ENCODE data around the gene ATP8B4.

The ATP8B4 gene

GRCh38 chr15:49887659-49888322 is 231.2 kb downstream of the ATP8B4 start:
- no peak for DNase-seq

DNA sequence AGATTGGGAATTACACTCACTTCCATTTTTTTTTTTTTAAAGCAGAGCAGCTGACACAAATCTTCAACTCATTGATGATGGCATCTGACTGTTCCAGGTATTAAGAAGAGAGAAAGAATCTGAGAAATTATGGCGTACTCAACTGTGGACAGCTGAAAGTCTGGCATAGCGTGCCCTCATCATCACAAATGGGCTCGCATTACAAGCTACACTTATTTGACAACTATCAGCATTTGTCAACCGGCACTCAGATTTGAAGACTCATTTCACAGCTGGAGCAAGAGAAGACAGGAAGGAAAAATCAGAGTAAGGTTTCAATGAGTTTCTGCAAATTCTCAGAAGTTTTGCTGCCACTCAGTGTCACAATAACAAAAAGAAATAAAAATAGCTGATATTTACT is 235.9 kb downstream of the ATP8B4 start:
- no peak for DNase-seq

GRCh38 chr15:49881866-49882265 is 237.2 kb downstream of the ATP8B4 start:
- DNase-seq: no peak

DNA sequence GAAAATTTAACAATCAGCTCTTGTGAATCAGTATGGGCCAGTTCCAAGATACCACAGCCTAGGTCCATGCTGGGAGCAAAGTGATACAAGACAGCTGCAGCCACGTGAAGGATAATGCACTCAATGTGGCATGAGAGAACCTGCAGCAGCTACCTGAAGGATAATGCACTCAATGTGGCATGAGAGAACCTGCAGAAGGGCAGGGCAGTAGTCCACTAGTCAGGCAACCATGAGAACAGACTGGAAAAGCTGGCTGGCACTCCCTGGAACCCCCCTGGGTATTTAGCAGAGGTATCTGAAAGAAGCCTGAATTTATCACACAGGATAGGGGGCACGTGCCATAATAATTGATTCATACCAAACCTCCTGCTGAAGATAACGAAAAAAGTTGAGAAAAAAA is 237.6 kb downstream of the ATP8B4 start:
- no peak for DNase-seq

GRCh38 chr15:49877873-49878521 is 241.0 kb downstream of the ATP8B4 start:
- no peak for DNase-seq

DNA sequence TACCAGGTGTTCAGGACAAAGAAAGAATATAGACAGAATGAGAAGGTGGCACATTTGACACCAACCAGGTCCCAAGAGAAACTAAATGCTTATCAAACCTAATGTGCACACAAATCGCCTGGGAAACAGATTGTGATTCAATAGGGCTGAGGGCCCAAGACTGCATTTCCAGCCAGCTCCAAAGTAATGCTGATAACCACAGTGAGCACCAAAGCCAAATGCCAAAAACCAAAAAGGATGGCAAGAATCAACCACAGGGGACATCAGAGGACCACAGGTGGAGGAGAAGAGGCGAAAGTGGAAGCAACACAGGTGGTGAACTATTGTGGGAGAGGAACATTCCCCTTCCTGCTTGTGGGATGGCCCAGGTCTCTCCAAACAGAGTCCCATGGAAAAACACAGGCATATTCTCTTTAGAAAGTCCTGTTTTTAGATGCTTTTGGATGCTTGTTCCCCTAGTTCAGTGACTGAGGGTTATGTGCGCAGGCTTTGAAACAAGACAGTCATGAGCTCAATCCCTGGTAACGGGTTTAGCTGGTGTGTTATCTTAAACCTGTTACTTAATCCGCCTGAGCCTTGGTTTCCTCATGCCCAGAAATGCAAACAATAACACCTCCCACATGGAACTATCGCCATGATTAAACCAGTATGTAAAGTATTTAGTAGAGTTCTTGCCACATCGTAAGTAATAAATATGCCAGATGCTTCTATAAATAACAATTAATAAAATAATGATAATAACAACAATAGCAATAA is 241.7 kb downstream of the ATP8B4 start:
- DNase-seq: no peak

- no peak for DNase-seq
Measured at GRCh38 chr15:49876401-49877038, 242.5 kb downstream of the ATP8B4 start.

DNA sequence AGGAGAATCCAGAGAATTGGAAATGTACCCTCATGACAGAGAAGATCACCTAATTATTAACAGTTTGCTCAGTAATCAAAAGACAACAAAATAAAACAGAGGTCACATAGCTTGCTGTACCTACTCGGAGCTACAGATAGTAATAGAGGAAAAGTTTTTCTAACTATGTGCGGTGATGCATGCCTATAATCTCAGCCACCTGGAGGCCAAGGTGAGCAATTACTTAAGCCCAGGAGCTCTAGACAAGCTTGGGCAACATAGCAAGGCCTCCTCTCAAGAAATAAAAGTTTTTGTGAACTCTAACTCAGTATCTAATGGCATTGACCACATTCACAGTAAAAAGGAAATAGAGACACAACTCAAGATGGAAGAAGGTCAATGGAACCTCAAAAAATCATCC is 243.6 kb downstream of the ATP8B4 start:
- no peak for DNase-seq

GRCh38 chr15:49870472-49870871 is 248.6 kb downstream of the ATP8B4 start:
- DNase-seq: no peak

DNA sequence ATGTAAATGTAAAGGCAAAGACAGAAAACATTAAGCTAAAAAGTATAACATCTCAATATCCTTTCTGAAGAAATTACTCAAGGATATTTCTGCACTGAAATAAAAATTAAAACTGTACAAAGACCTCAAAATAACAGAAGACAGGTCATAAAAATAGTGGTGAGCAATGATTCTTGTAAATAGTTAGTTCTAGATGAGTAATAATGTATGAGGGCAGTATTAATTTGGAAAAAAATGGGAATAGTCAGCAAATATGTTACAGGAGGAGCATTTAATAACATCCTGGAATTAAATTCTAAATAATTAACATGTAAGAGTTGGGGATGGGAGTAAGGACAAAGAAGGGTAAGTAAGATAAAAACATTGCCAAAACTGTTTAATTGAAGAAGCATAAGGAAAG is 250.7 kb downstream of the ATP8B4 start:
- no peak for DNase-seq

DNA sequence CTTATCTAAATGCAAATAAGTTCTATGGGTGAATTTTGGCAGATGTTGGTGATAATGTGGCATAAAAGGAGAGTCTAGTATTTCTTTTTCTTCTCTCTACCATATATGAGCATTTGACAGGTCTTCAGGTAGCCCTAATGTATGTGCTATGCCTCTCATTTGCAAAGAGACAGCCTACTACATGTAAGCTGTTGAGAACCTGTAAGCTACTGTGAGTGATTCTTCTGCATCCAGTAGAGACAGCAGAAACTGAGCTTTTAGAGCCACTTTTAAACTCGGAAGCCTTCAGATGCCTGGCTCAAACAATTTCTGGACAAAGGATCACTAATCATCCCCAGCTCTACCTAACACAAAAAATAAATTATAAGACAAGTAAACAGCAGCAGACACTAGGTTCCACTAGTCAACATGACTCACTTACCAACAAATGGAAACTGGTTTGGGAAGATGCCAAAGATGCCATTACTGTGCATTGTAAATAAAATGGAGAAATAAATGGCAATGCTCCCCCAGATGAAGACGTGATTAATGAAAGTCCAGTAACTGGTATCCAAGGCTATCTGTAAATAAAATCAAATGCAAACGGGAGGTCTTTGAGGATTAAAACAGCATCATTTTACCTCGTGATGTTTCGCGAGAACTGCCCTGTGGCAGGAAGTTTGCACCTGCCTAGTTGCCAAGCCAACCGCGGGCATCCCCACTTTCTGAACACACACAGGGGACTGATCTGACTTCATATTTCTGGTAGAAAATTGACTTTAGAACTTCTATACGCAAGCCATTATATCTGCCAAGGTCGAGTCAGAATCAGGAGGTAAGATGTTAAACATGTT is 252.9 kb downstream of the ATP8B4 start:
- no peak for DNase-seq

GRCh38 chr15:49864251-49864650 is 254.8 kb downstream of the ATP8B4 start:
- no peak for DNase-seq

DNA sequence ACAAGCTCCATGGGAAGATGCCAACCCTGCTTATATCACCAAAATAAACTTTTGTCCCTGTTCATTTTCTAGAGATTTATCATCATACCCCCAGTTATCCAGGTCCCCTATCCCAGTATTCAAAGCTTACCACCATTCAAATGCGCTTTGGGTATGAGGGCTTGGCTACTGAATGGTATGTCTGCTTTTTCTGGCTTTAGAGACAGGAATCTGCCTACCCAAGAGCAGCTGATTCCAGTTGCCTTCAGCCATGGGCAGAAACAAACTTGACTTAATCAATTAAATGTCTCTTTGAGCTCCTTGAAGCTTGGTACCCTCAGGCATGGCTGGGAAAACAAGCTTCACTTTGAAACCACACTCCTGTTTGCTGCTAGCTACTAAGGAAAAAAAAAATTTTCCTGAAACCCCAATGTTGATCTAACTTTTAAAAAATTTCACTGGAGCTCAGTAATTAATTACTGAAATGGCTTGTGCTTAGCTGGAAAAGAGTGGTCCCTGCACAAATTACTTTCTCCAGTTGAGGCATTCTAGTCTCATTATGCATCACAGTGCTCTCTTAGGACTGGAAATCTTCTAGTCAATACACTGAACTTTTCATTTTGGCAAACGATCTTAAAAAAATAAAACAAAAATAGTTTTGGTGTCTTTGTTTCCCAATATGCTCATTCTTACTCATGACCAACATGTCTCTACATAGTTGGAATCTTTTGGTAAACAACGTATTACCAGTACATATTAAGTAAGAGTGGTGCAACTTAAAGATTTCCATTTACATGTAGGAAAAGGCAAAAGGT is 255.4 kb downstream of the ATP8B4 start:
- no peak for DNase-seq

GRCh38 chr15:49860101-49860500 is 258.9 kb downstream of the ATP8B4 start:
- DNase-seq: no peak

DNA sequence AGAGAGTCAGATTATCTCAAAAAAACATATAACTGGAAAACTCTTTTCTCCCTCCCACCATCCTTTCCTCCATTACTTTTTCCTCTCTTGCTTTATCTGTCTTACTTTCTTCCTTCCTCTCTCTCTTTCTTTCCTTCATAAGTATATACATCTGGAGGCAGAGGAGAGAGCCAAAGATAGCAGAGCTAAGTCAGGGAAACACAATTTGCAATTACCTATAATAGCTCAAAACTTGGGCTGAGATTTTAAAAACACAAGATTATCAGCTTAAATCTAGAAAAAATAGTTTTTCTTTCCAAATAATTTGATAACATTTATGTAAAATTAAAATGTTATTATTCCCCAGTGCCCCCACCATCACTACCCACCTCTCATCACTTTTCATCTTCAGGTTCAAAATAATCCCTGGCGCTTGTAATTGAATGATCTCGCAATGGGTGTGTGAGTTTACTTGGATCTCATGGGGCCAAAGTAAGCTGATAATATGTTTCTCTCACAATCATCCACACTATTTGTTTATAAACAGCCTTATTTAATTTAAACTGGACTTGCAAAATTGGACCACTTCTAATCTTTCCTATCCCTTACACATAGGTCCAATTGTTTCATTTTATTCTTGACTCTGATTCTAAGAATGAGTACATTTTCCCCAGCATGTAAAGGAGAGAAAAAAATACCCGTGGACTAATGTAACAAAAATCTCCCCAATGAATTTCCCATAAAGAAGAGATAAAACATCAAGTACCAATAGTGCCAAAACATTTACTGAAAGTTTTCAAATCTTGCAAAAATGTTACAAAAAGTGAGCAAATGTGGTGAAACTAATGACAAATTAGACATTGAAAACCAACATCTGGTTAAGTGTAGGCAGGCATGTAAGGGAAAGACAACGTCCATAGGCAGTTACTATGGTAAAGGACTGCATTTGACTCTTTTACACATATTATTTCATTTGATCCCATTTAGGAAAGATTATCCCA is 261.2 kb downstream of the ATP8B4 start:
- no peak for DNase-seq

DNA sequence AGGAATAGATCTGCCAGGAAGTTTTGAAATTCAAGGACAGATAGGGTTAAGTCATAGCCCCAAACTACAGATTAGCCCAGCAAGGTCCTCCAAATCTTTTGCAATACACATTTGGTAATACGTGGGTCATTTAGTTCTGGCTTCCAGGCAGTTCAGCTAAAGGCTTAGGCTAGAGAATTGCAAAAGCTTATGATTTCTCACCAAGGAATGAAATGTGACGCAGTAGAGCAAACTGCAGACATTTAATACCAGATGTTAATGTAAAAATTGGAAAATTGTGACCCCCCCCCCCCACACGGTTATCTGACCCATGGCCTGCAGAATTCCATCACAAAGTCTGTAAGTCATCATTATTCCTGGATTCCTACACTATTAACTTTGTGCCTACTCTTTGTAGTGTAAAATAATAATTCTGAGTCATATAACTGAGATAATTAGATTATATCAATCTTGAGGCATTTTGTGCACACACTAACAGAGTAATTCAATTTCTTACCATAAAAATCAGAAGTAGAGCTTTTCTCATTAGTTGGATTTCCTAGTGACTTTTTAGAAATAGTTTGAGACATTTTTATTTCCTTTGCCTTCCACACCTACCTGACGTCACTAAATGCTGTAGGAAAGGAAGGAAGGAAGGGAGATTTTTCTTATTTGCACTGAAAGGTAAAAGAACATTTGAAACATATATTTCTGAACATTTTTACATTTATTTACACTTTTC is 263.0 kb downstream of the ATP8B4 start:
- DNase-seq: no peak

GRCh38 chr15:49852756-49853155 is 266.3 kb downstream of the ATP8B4 start:
- no peak for DNase-seq

DNA sequence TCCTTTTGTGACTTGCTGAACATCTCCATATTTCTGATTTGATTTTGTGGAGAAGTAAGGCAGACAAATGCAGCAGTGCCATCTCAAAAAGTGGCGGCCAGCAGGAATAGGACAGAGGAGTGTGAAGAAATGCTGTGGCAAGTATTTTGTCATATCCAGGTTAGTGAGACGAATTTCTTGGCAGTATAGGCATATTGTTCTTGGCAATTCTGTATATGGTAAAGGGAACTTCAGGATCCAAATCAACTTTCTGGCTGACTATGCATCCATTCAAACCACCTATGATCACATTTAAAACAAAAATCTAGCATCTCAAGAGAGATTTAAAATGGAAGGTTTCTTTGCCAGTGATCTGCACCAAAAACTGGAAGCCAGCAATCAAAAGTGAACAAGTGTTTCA is 270.2 kb downstream of the ATP8B4 start:
- DNase-seq: no peak

DNA sequence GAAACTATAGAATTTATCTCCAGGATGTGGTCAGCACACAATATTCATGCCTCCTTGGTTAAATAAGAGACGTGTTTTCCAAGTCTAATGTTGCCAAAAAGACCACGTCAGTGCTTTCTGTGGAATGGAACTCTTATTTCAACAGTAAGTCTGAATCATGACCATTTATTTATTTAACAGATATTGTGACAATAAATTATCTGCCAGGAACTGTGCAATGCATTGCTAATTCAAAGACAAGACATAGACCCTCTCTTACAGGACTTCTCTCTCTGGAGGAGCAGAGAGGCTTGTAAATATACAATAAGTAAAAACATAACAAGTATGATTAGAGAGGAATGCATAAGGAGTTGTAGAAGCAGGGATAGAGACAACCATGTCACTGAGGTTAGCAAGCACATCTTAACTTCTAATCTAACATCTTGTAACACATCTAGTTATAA is 270.7 kb downstream of the ATP8B4 start:
- no peak for DNase-seq

Data from activated CD8-positive, alpha-beta memory T cell treated with anti-CD3 and anti-CD28 coated beads, Interleukin-2, amount 50 U/mL, for 4 hours (primary cell).